Liver (tissue), 9 donors: ENCODE measurements around the gene COLEC11. TPM values are rescaled to one million over a fixed set of nuclear protein-coding genes. Genes with fewer than 3 reads are reported as not detected.

Experiments
- DNase-seq: peaks from one replicate; pipeline ENCODE4 v3.0.0-alpha.2; 2017; ENCODE audit warnings: low spot score
- H3K27ac ChIP-seq, 2 donors: one replicate each; pipeline ENCODE4 v1.7.0; 2013; ENCODE audit warnings: inconsistent platforms in 2 of 2, low read length in 2 of 2, control low read depth in 1 of 2, low read depth in 1 of 2, mild to moderate bottlenecking in 1 of 2
- H3K27me3 ChIP-seq, 4 donors: one replicate each; pipeline versions ENCODE4 v1.6.1 to v1.7.0; 2013; ENCODE audit warnings: low read length in 3 of 4, inconsistent platforms in 1 of 4, mild to moderate bottlenecking in 1 of 4, moderate library complexity in 1 of 4; ENCODE audit not compliant: control insufficient read depth in 4 of 4, insufficient read depth in 4 of 4
- H3K36me3 ChIP-seq, 4 donors: one replicate each; pipeline versions ENCODE4 v1.6.1 to v1.7.0; 2013; ENCODE audit warnings: low read length in 3 of 4, mild to moderate bottlenecking in 3 of 4, low read depth in 1 of 4, moderate library complexity in 1 of 4; ENCODE audit not compliant: control insufficient read depth in 4 of 4, insufficient read depth in 3 of 4
- H3K4me1 ChIP-seq, 4 donors: one replicate each; pipeline versions ENCODE4 v1.6.1 to v1.7.0; 2013; ENCODE audit warnings: low read length in 3 of 4, mild to moderate bottlenecking in 3 of 4, moderate library complexity in 1 of 4; ENCODE audit not compliant: control insufficient read depth in 4 of 4, insufficient read depth in 4 of 4
- H3K4me3 ChIP-seq, 3 donors: one replicate each; pipeline versions ENCODE4 v1.6.1 to v1.7.0; 2013; ENCODE audit warnings: low read length in 3 of 3, control low read depth in 1 of 3, low read depth in 1 of 3, mild to moderate bottlenecking in 1 of 3
- H3K9ac ChIP-seq, 2 donors: one replicate each; pipeline ENCODE4 v1.7.0; 2013; ENCODE audit warnings: low read length in 2 of 2, mild to moderate bottlenecking in 2 of 2, moderate library complexity in 2 of 2, control low read depth in 1 of 2, low read depth in 1 of 2
- H3K9me3 ChIP-seq, 4 donors: one replicate each; pipeline versions ENCODE4 v1.6.1 to v1.7.0; 2013; ENCODE audit warnings: low read length in 3 of 4; ENCODE audit not compliant: control insufficient read depth in 4 of 4
- EGR1 ChIP-seq, 2 donors: IDR thresholded peaks; 2 replicates each; pipeline ENCODE4 v1.6.1; 2016 to 2018; ENCODE audit warnings: antibody characterized with exemption in 2 of 2, low read depth in 2 of 2
- FOXA1 ChIP-seq: IDR thresholded peaks from 2 replicates; pipeline ENCODE4 v1.6.1; 2016; ENCODE audit warnings: antibody characterized with exemption
- FOXA2 ChIP-seq: IDR thresholded peaks from 2 replicates; pipeline ENCODE4 v1.6.1; 2016; ENCODE audit warnings: antibody characterized with exemption
- HNF4A ChIP-seq, 2 donors: conservative IDR thresholded peaks; 2 replicates each; pipeline ENCODE4 v1.6.1; 2016; ENCODE audit warnings: antibody characterized with exemption in 2 of 2, mild to moderate bottlenecking in 2 of 2
- HNF4G ChIP-seq: IDR thresholded peaks from 2 replicates; pipeline ENCODE4 v1.6.1; 2016; ENCODE audit warnings: antibody characterized with exemption
- JUND ChIP-seq, 2 donors: IDR thresholded peaks; 2 replicates each; pipeline ENCODE4 v1.6.1; 2016; ENCODE audit warnings: antibody characterized with exemption in 2 of 2
- MAX ChIP-seq: IDR thresholded peaks from 2 replicates; pipeline ENCODE4 v1.6.1; 2016; ENCODE audit warnings: antibody characterized with exemption
- NR2F2 ChIP-seq: IDR thresholded peaks from 2 replicates; pipeline ENCODE4 v1.6.1; 2016; ENCODE audit warnings: antibody characterized with exemption
- RAD21 ChIP-seq, 2 donors: IDR thresholded peaks; 2 replicates each; pipeline ENCODE4 v1.6.1; 2016; ENCODE audit warnings: antibody characterized with exemption in 2 of 2, mild to moderate bottlenecking in 2 of 2
- RXRA ChIP-seq, 2 donors: IDR thresholded peaks; 2 replicates each; pipeline ENCODE4 v1.6.1; 2017 to 2018; ENCODE audit warnings: antibody characterized with exemption in 2 of 2, mild to moderate bottlenecking in 1 of 2
- SP1 ChIP-seq: IDR thresholded peaks from 2 replicates; pipeline ENCODE4 v1.6.1; 2018; ENCODE audit warnings: antibody characterized with exemption, mild to moderate bottlenecking
- TAF1 ChIP-seq: conservative IDR thresholded peaks from 2 replicates; pipeline ENCODE4 v1.6.1; 2016; ENCODE audit warnings: antibody characterized with exemption, mild to moderate bottlenecking
- YY1 ChIP-seq: IDR thresholded peaks from 2 replicates; pipeline ENCODE4 v1.6.1; 2016; ENCODE audit warnings: antibody characterized with exemption, mild to moderate bottlenecking
- ZBTB33 ChIP-seq: IDR thresholded peaks from 2 replicates; pipeline ENCODE4 v1.6.1; 2016; ENCODE audit warnings: antibody characterized with exemption
- WGBS: extraction: QIAGEN DNeasy Blood & Tissue Kit; methylation state at CpG from one replicate; pipeline ENCODE4 v1.1.7; 2013; 5-methylcytosine and 5-hydroxymethylcytosine counted together
- polyA plus RNA-seq, 2 donors: library from polyadenylated mRNA; stranded (reverse) in 1 of 2; unstranded in 1 of 2; fragments of 200-250 nt in 1 of 2; fragments of >200 nt in 1 of 2; fragmentation: Nextera tagmentation in 1 of 2; extraction: Ambion mirVana in 1 of 2; gene quantifications; one replicate each; pipeline versions ENCODE4 v1.2.1 to v1.2.3, GENCODE V29; 2013 to 2015
- total RNA-seq, 2 donors: library from RNA; depleted of rRNA; stranded (reverse); fragments of >200 nt; gene quantifications; one replicate each; pipeline ENCODE4 v1.2.3, GENCODE V29; 2014
- TF ChIP-seq, protein P1 (sequence below): fragments of 150-350 bp; IDR thresholded peaks from 2 replicates; pipeline ENCODE4 v1.5.1; 2017; ENCODE audit warnings: improper control_type of control experiment, low read depth, low read length; ENCODE audit not compliant: missing input control
- TF ChIP-seq, protein P2 (sequence below): IDR thresholded peaks from 2 replicates; pipeline ENCODE4 v1.6.1; 2016; ENCODE audit warnings: antibody characterized with exemption
- TF ChIP-seq, protein P3 (sequence below): IDR thresholded peaks from 2 replicates; pipeline ENCODE4 v1.6.1; 2016; ENCODE audit warnings: antibody characterized with exemption, mild to moderate bottlenecking
- donor health status: healthy.
- donor health status: healthy.
- donor health status: healthy.
- donor health status: healthy.
- donor health status: healthy.

The COLEC11 gene
- total and polyA plus RNA-seq, 4 donors: 31.0 to 100 (median 70.9) TPM

DNA sequence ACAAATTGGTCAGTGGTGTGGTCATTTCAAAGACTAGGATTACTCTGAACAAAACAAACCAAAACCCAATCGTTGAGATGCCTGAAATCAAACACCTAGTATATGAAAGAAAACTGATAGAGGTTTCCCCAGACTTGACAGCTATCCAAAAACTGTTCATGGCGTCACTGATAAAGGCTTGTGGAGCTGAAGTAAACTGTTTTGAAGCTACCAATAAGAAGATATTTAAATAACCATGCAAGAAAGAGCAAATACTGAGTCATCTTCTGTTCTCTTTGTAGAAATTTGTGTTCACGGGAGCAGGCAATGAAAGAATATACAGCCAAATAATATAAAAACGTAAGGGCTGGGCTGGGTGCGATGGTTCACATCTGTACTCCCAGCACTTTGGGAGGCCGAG, 7.5 kb upstream of the COLEC11 start (continued):
- TF ChIP-seq, protein P1, sequence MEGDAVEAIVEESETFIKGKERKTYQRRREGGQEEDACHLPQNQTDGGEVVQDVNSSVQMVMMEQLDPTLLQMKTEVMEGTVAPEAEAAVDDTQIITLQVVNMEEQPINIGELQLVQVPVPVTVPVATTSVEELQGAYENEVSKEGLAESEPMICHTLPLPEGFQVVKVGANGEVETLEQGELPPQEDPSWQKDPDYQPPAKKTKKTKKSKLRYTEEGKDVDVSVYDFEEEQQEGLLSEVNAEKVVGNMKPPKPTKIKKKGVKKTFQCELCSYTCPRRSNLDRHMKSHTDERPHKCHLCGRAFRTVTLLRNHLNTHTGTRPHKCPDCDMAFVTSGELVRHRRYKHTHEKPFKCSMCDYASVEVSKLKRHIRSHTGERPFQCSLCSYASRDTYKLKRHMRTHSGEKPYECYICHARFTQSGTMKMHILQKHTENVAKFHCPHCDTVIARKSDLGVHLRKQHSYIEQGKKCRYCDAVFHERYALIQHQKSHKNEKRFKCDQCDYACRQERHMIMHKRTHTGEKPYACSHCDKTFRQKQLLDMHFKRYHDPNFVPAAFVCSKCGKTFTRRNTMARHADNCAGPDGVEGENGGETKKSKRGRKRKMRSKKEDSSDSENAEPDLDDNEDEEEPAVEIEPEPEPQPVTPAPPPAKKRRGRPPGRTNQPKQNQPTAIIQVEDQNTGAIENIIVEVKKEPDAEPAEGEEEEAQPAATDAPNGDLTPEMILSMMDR: no peak
- TF ChIP-seq ZBTB33: peak; percentile 15
- TF ChIP-seq MAX: no peak

GRCh38 chr2:3588084-3588483, 6.8 kb upstream of the COLEC11 start:
- Histone ChIP-seq H3K4me3 (no peak overlapping the region), H3K36me3 (peaks cover 0 to 4% (median under 1%) of the 10 kb centered on the region in 4 donors), H3K4me1 (peaks cover 14 to 26% (median 21%) of the 10 kb centered on the region in 4 donors), H3K27me3 (no peaks in the 10 kb centered on the region), H3K27ac (peak overlapping the region in 1 of 2 donors; percentile 87), H3K9me3 (no peaks in the 10 kb centered on the region), H3K9ac (no peak overlapping the region)
- TF ChIP-seq TAF1 (no peak), RXRA (IDR thresholded peaks at IDR 0.05) (no peak), EGR1 (IDR thresholded peaks at IDR 0.05; ENCODE audit: low read depth in 2 of 2) (no peak), HNF4A (conservative IDR thresholded peaks at IDR 0.05) (no peak), NR2F2 (no peak), YY1 (no peak), FOXA2 (no peak), RAD21 (IDR thresholded peaks at IDR 0.05) (no peak), MAX (no peak)
- TF ChIP-seq, protein P2, sequence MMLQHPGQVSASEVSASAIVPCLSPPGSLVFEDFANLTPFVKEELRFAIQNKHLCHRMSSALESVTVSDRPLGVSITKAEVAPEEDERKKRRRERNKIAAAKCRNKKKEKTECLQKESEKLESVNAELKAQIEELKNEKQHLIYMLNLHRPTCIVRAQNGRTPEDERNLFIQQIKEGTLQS: no peak
- TF ChIP-seq, protein P3, sequence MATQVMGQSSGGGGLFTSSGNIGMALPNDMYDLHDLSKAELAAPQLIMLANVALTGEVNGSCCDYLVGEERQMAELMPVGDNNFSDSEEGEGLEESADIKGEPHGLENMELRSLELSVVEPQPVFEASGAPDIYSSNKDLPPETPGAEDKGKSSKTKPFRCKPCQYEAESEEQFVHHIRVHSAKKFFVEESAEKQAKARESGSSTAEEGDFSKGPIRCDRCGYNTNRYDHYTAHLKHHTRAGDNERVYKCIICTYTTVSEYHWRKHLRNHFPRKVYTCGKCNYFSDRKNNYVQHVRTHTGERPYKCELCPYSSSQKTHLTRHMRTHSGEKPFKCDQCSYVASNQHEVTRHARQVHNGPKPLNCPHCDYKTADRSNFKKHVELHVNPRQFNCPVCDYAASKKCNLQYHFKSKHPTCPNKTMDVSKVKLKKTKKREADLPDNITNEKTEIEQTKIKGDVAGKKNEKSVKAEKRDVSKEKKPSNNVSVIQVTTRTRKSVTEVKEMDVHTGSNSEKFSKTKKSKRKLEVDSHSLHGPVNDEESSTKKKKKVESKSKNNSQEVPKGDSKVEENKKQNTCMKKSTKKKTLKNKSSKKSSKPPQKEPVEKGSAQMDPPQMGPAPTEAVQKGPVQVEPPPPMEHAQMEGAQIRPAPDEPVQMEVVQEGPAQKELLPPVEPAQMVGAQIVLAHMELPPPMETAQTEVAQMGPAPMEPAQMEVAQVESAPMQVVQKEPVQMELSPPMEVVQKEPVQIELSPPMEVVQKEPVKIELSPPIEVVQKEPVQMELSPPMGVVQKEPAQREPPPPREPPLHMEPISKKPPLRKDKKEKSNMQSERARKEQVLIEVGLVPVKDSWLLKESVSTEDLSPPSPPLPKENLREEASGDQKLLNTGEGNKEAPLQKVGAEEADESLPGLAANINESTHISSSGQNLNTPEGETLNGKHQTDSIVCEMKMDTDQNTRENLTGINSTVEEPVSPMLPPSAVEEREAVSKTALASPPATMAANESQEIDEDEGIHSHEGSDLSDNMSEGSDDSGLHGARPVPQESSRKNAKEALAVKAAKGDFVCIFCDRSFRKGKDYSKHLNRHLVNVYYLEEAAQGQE: no peak
- DNase-seq: no peak
- 92% methylated on average over 7 of the region's 7 CpGs for WGBS

- no peaks in the 10 kb centered on the region for H3K27me3 ChIP-seq
- H3K9me3 ChIP-seq: no peaks in the 10 kb centered on the region
- no peak for DNase-seq
- no peak overlapping the region for H3K4me3 ChIP-seq
- H3K36me3 ChIP-seq: no peaks in the 10 kb centered on the region
- WGBS: 93% methylated on average over 11 of the region's 11 CpGs
- H3K27ac ChIP-seq: no peak overlapping the region
- H3K9ac ChIP-seq: no peak overlapping the region
- TF ChIP-seq FOXA1 (no peak), RXRA (IDR thresholded peaks at IDR 0.05) (no peak), HNF4G (no peak), JUND (IDR thresholded peaks at IDR 0.05) (no peak), MAX (no peak), SP1 (no peak), YY1 (no peak), EGR1 (IDR thresholded peaks at IDR 0.05; ENCODE audit: low read depth in 2 of 2) (no peak)
- TF ChIP-seq, protein P1: no peak
- peaks cover 14 to 28% (median 21%) of the 10 kb centered on the region in 4 donors for H3K4me1 ChIP-seq
These were observed 5.8 kb upstream of the COLEC11 start for GRCh38 chr2:3589086-3589485.
